Measurements from ENCODE around the gene SETD3. TPM values are rescaled to one million over a fixed set of nuclear protein-coding genes. Genes with fewer than 3 reads are reported as not detected.

SETD3 gene
- total and polyA plus RNA-seq, 2 of the 8 experiments (the other 6 are each of a cell fraction or from before 2014, with no cell fraction given): 24.0 to 64.0 TPM

GRCh38 chr14:99350751-99351150 lies 129.9 kb downstream of the SETD3 start:
- H3K4me2 ChIP-seq (ENCODE audit: insufficient read depth in 1 of 2, low read depth in 2 of 2, low read length in 2 of 2): no peak overlapping the region
- WGBS, 2 experiments (ENCODE audit: extremely low coverage in 1 of 2, insufficient coverage in 1 of 2, insufficient read length in 1 of 2, insufficient replicate concordance in 2 of 2, low coverage in 1 of 2, low lambda C conversion rate in 2 of 2, missing lambda C conversion rate in 1 of 2): 91% methylated on average over 12 of the region's 12 CpGs; no CpG with 5 or more reads in 1 of the 2 experiments
- ChIA-PET POLR2A (ENCODE audit: partially characterized antibody) (interaction anchor here (1.3 kb wide), 1 partner anchor 31 kb away, joined by 3 read pairs; no protein-coding TSS in a partner anchor), CTCF (ENCODE audit: partially characterized antibody) (interaction anchor here (0.7 to 2.1 kb wide), 9 partner anchors 8 to 365 kb away, joined by 3 to 15 read pairs (median 5); no protein-coding TSS in a partner anchor)
- H2AFZ ChIP-seq (ENCODE audit: low read length): no peak overlapping the region
- no peak overlapping the region for H3K27ac ChIP-seq (ENCODE audit: low read depth, low read length)
- no peak overlapping the region for H2BK20ac ChIP-seq (ENCODE audit: low read length)
- no peak overlapping the region for H3K4me3 ChIP-seq (ENCODE audit: extremely low read depth in 1 of 4, insufficient read depth in 2 of 4, low read depth in 3 of 4, low read length in 4 of 4)
- H3K36me3 ChIP-seq (ENCODE audit: control insufficient read depth in 2 of 4, insufficient read depth in 4 of 4, low read length in 3 of 4): no peaks in the 10 kb centered on the region
- no peak overlapping the region for H2BK12ac ChIP-seq (ENCODE audit: low read depth, low read length)
- H4K8ac ChIP-seq (ENCODE audit: extremely low read depth, insufficient read depth, low read length): no peak overlapping the region; the same call in 1 of the 2 replicates
- H3K4ac ChIP-seq (replicated peaks; ENCODE audit: insufficient read length, low read depth, low read length): no peak overlapping the region
- no peak overlapping the region for H4K91ac ChIP-seq (replicated peaks; ENCODE audit: insufficient read length, low read length)
- H4K5ac ChIP-seq (ENCODE audit: insufficient read length, low read depth, low read length): no peak overlapping the region
- H3K9ac ChIP-seq (replicated peaks in 1 of 4; ENCODE audit: extremely low read depth in 1 of 4, low read depth in 3 of 4, low read length in 3 of 4): no peak overlapping the region
- H3K18ac ChIP-seq (ENCODE audit: extremely low read depth, low read length): no peak overlapping the region
- H4K20me1 ChIP-seq (replicated peaks in 1 of 2; ENCODE audit: control insufficient read depth in 1 of 2, insufficient read depth in 2 of 2, low read length in 2 of 2): no peaks in the 10 kb centered on the region
- DNase-seq (ENCODE audit: low read depth in 1 of 2, low spot score in 2 of 2): no peak
- no peak overlapping the region for H2BK15ac ChIP-seq (ENCODE audit: low read length)
- H3K56ac ChIP-seq (replicated peaks; ENCODE audit: insufficient read length, low read depth, low read length): no peak overlapping the region
- H3K23me2 ChIP-seq (ENCODE audit: low read depth, low read length): no peaks in the 10 kb centered on the region
- no peak for TF ChIP-seq POLR2A (IDR thresholded peaks at IDR 0.05; ENCODE audit: control extremely low read depth in 1 of 2, low read depth in 2 of 2, low read length in 2 of 2)
- no peak for TF ChIP-seq EZH2 (IDR thresholded peaks at IDR 0.05; ENCODE audit: low read depth, low read length, severe bottlenecking)
- TF ChIP-seq MAFK (IDR thresholded peaks at IDR 0.05; ENCODE audit: low read depth, low read length): no peak
- no peak for TF ChIP-seq NANOG (IDR thresholded peaks at IDR 0.05; ENCODE audit: insufficient read depth, low read depth, low read length, poor library complexity, severe bottlenecking)
- no peak for TF ChIP-seq CBX5 (IDR thresholded peaks at IDR 0.05; ENCODE audit: low read depth, low read length)
- TF ChIP-seq PHF8 (conservative IDR thresholded peaks at IDR 0.05; ENCODE audit: low read depth, low read length): no peak
- TF ChIP-seq SAP30 (IDR thresholded peaks at IDR 0.05; ENCODE audit: insufficient read depth, insufficient replicate concordance, low read length): no peak
- no peak for TF ChIP-seq EGR1 (IDR thresholded peaks at IDR 0.05; ENCODE audit: borderline replicate concordance, low read depth, low read length)
- no peak for TF ChIP-seq EP300 (IDR thresholded peaks at IDR 0.05; ENCODE audit: borderline replicate concordance in 1 of 2, low read depth in 2 of 2, low read length in 2 of 2)
- no peak overlapping the region for H2AK5ac ChIP-seq (ENCODE audit: low read depth, low read length)
- no peak overlapping the region for H3K14ac ChIP-seq (ENCODE audit: insufficient read length)
- no peak overlapping the region for H3K23ac ChIP-seq (ENCODE audit: insufficient read length)
- no peaks in the 10 kb centered on the region; a peak in 1 of 7 replicates for H3K4me1 ChIP-seq (replicated peaks in 1 of 4; ENCODE audit: control insufficient read depth in 3 of 4, insufficient read depth in 4 of 4, low read length in 3 of 4)
- H2BK5ac ChIP-seq (ENCODE audit: low read depth, low read length): no peak overlapping the region
- no peak overlapping the region for H2BK120ac ChIP-seq (replicated peaks; ENCODE audit: low read depth, low read length)
- no peaks in the 10 kb centered on the region for H3K79me2 ChIP-seq (ENCODE audit: control insufficient read depth in 1 of 2, insufficient read depth in 2 of 2, low read length in 2 of 2)
- no peaks in the 10 kb centered on the region for H3K9me3 ChIP-seq (ENCODE audit: insufficient read depth in 2 of 2, low read depth in 1 of 2, low read length in 1 of 2)
- H3K27me3 ChIP-seq (replicated peaks in 1 of 4; ENCODE audit: control insufficient read depth in 3 of 4, extremely low read depth in 1 of 4, insufficient read depth in 3 of 4, low read length in 3 of 4): no peaks in the 10 kb centered on the region
- no peaks in the 10 kb centered on the region for H3K79me1 ChIP-seq (ENCODE audit: low read depth, low read length)
- FAIRE-seq: no peak

Measured in H1 (cell line).